Endothelial cell (in vitro differentiated cells): ENCODE data around the gene KRT4. TPM values are rescaled to one million over a fixed set of nuclear protein-coding genes. Genes with fewer than 3 reads are reported as not detected.

Experiments used
- DNase-seq: peaks from one replicate; pipeline ENCODE4 v3.0.0; 2021; ENCODE audit warnings: low spot score
- H3K27ac Mint-ChIP-seq: one replicate; pipeline ENCODE4 v1.8.0; 2021; ENCODE audit warnings: mixed read lengths, inconsistent platforms; ENCODE audit not compliant: unreplicated experiment
- H3K27me3 Mint-ChIP-seq: one replicate; pipeline ENCODE4 v1.8.0; 2021; ENCODE audit warnings: mild to moderate bottlenecking, moderate library complexity, mixed read lengths, inconsistent platforms; ENCODE audit not compliant: unreplicated experiment
- H3K36me3 Mint-ChIP-seq: one replicate; pipeline ENCODE4 v1.8.0; 2021; ENCODE audit warnings: mild to moderate bottlenecking, low read depth, mixed read lengths, inconsistent platforms; ENCODE audit not compliant: unreplicated experiment
- H3K4me1 Mint-ChIP-seq: one replicate; pipeline ENCODE4 v1.8.0; 2021; ENCODE audit warnings: mild to moderate bottlenecking, mixed read lengths, inconsistent platforms; ENCODE audit not compliant: unreplicated experiment
- H3K4me3 Mint-ChIP-seq: one replicate; pipeline ENCODE4 v1.8.0; 2021; ENCODE audit warnings: mild to moderate bottlenecking, mixed read lengths, inconsistent platforms; ENCODE audit not compliant: unreplicated experiment
- H3K9me3 Mint-ChIP-seq: one replicate; pipeline ENCODE4 v1.8.0; 2021; ENCODE audit warnings: mixed read lengths, inconsistent platforms; ENCODE audit not compliant: unreplicated experiment
- CTCF ChIP-seq: fragments of 200-600 bp; sonication (generic); IDR thresholded peaks from one replicate; pipeline ENCODE4 v1.5.0; 2021; ENCODE audit warnings: antibody characterized with exemption; ENCODE audit not compliant: unreplicated experiment
- total RNA-seq: library from RNA; stranded (reverse); fragmentation: NEBNext Ultra II Directional; extraction: Animal tissue kit (Norgen Biotek cat#: 25700); gene quantifications from one replicate; pipeline ENCODE4 v1.2.1, GENCODE V29; 2021; ENCODE audit not compliant: unreplicated experiment

Gene KRT4
- total RNA-seq, 1 donor from 2014 or later, result not detected

GRCh38 chr12:52848661-52849255 lies 34.8 kb upstream of the KRT4 start, which contains the start of gene KRT78:
TSS of gene KRT78 (minus strand) at chr12:52848994. CDS start at chr12:52848930, 64 bp downstream.
- no peak for TF ChIP-seq CTCF
- H3K9me3 Mint-ChIP-seq, result no peaks in the 10 kb centered on the region
- H3K4me3 Mint-ChIP-seq, result no peak within 1 kb of the TSS
- no peaks in the 10 kb centered on the region for H3K36me3 Mint-ChIP-seq
- H3K4me1 Mint-ChIP-seq, result no peaks in the 10 kb centered on the region
- no peak for DNase-seq
- peaks cover 5% of the 10 kb centered on the region for H3K27me3 Mint-ChIP-seq
- H3K27ac Mint-ChIP-seq, result no peak within 1 kb of the TSS

DNA sequence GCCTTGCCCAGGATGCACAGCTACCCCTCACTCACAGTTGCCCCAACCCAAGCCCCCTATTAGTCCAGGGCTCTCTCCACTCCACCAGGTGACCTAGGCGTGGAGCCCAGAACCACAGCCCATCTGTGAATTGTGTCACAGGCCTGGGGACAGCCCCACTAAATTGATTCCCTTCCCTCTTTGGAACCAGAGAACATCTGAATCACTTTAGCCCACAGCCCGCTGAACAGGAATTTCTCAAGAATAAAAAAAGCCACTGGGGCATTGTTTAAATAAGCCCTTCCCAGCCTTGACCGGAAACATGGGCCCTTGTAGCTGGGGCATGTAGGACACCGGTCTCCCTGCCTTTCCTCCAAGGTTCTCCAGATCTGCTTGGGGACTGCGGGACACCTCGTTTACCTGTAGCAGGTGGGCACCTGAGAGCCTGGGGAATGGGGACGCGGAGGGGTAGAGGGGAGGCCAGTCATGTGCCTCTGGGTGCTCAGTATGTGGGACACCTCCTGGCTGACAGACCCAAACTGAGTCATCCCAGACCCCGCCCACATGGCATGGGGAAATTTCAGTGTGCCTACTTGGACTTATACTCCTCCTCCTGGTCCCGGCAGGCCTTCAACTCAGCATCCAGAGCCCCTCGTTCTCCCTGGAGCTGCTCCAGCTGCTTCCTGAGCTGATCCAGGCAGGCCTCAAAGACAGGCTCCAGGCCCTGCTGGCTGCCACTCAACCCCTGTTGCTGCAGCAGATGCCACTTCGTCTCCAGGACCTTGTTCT lies 33.6 kb upstream of the KRT4 start:
- no peak overlapping the region for H3K4me3 Mint-ChIP-seq
- no peak for TF ChIP-seq CTCF
- H3K9me3 Mint-ChIP-seq, result no peaks in the 10 kb centered on the region
- H3K36me3 Mint-ChIP-seq, result no peaks in the 10 kb centered on the region
- H3K27me3 Mint-ChIP-seq, result peaks cover 5% of the 10 kb centered on the region
- no peak overlapping the region for H3K27ac Mint-ChIP-seq
- no peak for DNase-seq
- H3K4me1 Mint-ChIP-seq, result no peaks in the 10 kb centered on the region

- no peak for TF ChIP-seq CTCF
- Mint-ChIP-seq H3K27ac (no peak overlapping the region), H3K4me1 (no peaks in the 10 kb centered on the region), H3K36me3 (no peaks in the 10 kb centered on the region), H3K27me3 (peaks cover 3% of the 10 kb centered on the region), H3K4me3 (no peak overlapping the region), H3K9me3 (no peaks in the 10 kb centered on the region)
- no peak for DNase-seq
Observed at GRCh38 chr12:52846356-52846970, 32.5 kb upstream of the KRT4 start.

- no peaks in the 10 kb centered on the region for H3K4me1 Mint-ChIP-seq
- peaks cover 3% of the 10 kb centered on the region for H3K27me3 Mint-ChIP-seq
- DNase-seq, result no peak
- no peak for TF ChIP-seq CTCF
- no peak overlapping the region for H3K27ac Mint-ChIP-seq
- no peak overlapping the region for H3K4me3 Mint-ChIP-seq
- H3K36me3 Mint-ChIP-seq, result no peaks in the 10 kb centered on the region
- no peaks in the 10 kb centered on the region for H3K9me3 Mint-ChIP-seq
Observed at GRCh38 chr12:52845946-52846345, 32.0 kb upstream of the KRT4 start.

- Mint-ChIP-seq H3K9me3 (no peaks in the 10 kb centered on the region), H3K27ac (no peak overlapping the region)
Observed at GRCh38 chr12:52844386-52844785, 30.5 kb upstream of the KRT4 start.

More at GRCh38 chr12:52844386-52844785, 30.5 kb upstream of the KRT4 start:
- peaks cover 5% of the 10 kb centered on the region for H3K4me1 Mint-ChIP-seq
- no peak for TF ChIP-seq CTCF
- no peaks in the 10 kb centered on the region for H3K36me3 Mint-ChIP-seq
- H3K27me3 Mint-ChIP-seq, result peaks cover 3% of the 10 kb centered on the region
- no peak for DNase-seq
- no peak overlapping the region for H3K4me3 Mint-ChIP-seq
